Tongue (tissue), 2 donors: Measurements from ENCODE around the gene PRR35. TPM values are rescaled to one million over a fixed set of nuclear protein-coding genes. Genes with fewer than 3 reads are reported as not detected.
A peak's percentile ranks its signal among the peaks of the same experiment; 100 is the strongest.

Experiments
- DNase-seq: peaks from one replicate; pipeline ENCODE4 v3.0.0-alpha.2; 2015
- total RNA-seq: library from RNA; depleted of rRNA; stranded (reverse); fragments of >200 nt; gene quantifications from one replicate; pipeline ENCODE4 v1.2.3, GENCODE V29; 2014

Gene PRR35
- not detected for total RNA-seq

DNA sequence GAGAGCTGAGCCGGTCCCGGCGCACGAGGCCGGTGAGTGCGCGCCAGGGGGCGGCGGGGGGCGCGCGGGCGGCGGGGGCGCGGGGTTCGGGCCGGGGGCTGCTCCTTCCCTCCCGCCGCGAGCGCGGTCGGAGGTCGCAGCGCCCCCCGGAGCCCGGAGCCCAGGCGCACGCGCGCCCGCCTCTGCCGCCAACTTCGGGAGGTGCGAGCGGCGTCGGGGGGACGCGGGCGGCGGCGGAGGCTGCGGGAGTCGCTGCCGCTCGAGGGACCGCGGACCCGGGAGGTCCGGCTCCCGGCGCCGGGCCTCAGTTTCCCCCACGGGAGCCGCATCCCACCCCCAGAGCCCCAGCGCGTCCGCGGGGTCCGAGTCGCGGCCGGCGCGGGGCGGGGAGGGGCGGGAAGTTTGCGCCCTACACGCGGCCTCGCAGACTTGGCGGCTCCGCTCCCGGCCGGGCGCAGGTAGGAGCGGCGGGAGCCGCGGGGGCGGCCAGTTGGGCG is at the start of gene PRR35:
TSS of gene PRR35 (plus strand) at position 191 of the 497 bp plus-strand sequence. CDS start 2,901 bp downstream, outside the sequence.
- DNase-seq: no peak

DNA sequence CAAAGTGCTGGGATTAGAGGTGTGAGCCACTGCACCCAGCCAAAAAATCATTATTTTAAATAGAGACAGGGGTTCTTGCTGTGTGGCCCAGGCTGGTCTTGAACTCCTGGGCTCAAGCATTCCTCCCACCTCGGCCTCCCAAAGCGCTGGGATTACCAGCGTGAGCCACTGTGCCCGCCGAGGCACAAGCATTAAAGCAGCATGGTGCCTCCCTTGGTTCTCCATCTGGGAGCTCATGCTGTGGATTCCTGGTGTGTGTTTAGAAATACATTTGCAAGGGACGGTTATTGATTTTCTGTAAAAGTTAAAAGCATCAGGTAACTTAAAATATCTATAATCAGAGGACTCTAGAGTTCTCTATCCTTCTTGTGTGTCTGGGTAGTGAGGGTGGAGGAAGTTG is 47.4 kb upstream of the PRR35 start:
- no peak for DNase-seq

DNA sequence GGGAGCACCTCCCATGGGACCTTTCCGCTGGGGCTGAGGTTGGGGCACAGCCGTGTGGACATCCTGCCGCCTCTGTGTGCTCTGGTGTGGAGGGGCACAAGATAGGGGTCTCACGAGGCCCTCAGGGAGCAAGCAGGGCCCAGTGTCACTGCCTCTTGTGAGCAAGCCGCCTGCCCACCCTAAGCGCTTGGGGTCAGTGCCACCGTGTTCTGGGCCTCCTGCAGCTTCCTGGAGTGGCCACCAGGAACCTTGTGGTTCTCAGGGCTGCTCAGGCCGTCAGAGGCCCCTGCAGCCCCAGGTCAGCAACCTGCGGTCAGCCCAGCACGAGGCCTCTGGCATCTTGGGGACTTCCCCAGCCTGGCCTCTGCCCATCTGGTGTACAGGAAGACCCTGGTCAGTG is 46.2 kb upstream of the PRR35 start:
- no peak for DNase-seq

DNA sequence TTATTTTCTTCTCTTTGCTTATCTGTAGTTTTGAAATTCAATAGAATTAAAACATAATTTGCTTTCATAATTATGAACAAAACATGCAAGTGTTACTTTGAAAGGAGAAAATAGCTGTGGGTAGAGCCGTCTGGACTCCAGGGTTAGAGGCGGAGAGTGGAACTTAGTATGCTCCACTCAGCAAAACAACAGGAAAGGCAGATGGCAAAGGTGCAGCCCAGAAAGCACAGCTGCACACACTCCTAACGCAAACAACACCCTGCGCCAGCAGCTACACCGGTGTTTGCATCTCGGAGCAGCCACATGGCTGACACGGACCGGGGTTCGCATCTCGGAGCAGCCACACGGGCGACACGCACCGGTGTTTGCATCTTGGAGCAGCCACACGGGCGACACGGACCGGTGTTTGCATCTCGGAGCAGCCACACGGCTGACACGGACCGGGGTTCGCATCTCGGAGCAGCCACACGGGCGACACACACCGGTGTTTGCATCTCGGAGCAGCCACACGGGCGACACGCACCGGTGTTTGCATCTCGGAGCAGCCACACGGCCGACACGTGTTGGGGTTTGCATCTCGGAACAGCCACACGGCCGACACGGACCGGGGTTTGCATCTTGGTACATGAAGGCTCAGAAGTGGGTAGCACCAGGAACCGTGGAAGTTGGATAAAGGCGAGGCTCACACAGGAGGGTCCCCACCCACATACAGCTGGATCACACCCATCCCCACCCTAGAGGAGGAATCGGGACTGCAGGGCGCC is 44.8 kb upstream of the PRR35 start:
- DNase-seq: no peak

DNA sequence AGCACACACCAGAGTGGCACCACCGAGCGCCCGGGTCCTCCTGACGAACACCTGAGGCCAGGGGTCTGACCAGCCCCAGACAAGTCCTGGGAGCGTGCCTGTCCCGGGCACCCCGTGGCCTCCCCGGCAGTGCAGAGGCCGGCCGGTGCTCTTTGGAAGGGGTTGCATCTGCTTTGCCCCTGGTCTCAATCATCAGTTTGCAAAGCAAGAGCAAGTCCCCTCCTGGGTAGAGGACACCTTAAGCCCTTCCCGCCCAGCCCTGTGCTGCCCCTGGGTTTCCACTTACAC is 44.3 kb upstream of the PRR35 start:
- DNase-seq: no peak

DNA sequence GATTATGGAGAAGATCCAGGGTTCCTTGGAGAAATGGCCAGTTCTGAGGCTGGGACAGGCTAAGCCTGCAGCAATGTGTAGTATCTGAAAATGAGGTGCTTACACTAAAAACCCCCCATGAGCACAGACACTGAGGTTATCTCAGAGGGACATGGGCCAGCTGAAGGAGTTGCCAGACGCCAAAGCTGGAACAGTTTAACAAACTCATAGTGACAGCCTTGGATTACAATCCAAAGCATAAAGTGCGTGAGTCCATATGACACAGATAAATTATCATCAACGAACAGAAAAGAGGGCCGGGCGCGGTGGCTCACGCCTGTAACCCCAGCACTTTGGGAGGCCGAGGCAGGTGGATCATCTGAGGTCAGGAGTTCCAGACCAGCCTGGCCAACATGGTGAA is 43.9 kb upstream of the PRR35 start:
- no peak for DNase-seq

DNA sequence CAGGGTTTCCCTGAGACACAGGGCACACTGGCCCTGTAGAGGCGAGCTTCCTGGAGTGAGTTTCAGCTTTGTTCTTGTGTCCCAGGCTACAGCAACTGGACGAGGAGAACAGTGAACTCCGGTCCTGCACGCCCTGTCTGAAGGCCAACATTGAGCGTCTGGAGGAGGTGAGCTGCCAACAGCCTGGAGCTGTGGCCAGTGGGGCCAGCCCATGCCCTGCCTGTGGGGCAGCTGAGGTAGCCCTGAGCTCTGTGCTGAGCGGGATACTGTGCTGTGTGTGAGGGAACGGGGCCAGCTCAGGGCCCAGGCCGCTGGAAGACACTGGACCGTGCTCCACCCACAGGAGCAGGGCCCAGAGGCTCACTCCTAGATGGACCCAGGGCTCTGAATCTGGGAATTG is 41.3 kb upstream of the PRR35 start:
- no peak for DNase-seq

DNA sequence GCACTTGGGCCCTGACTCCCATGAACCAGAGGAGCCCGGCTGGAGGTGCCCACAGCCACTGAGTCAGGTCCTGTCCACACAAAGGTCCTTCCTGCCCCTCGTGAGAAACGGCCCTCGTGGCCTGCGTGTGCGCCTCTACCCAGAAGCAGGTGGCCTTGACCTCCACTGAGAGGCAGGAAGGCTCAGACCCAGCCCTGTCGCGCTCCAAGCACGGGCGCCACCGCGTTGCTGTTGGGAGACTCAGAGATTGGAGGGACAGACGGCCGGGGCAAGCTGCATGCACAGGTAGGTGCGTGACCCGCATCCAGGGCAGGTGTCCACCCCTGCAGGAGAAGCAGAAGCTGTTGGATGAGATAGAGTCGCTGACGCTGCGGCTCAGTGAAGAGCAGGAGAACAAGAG is 40.8 kb upstream of the PRR35 start:
- no peak for DNase-seq

DNA sequence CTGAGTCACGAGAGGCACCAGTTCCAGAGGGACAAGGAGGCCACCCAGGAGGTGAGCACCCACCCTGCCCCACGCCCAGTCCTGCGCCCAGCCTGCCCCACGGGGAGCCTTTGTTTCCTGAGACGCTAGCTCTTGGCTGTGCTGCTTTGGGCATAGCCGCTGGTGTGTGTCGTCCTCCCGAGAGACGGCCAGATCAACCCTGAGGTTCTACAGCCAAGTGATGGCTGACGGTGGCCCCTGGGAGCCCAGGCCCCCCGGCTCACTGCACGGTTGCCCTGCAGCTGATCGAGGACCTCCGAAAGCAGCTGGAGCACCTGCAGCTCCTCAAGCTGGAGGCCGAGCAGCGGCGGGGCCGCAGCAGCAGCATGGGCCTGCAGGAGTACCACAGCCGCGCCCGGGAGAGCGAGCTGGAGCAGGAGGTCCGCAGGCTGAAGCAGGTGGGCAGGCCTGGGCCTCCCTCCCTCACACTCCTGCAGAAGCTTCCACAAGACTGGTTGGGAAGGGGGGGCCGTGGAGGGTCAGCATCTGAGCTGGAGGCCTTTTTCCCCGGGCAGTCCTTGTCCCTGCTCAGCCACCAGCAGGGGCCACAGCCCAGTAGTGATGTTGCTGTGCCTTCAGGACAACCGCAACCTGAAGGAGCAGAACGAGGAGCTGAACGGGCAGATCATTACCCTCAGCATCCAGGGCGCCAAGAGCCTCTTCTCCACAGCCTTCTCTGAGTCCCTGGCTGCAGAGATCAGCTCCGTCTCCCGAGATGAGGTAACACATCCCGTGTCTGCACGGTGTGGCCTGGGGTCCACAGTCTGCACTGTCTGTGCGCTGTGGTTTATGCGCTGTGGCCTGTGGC is 40.1 kb upstream of the PRR35 start:
- DNase-seq: no peak

DNA sequence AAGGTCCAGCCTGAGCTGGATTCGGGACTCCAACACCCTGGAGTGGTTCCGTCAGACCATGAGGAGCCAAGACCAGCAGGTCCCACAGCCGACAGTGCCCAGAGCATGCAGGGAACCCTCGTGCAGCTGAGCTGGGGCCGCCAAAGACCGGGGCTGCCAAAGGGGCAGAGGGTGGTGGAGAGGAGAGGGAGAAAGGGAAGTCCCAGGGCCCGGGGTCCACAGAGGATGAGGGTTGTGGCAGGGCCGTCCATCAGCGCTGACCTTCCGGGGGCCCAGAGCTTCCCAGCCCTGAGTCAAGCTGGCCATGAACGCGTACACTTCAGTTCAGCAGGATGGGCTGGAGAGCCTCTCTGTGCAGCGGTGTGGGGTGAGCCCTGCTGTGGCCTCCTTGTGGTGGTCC is 39.3 kb upstream of the PRR35 start:
- no peak for DNase-seq

DNA sequence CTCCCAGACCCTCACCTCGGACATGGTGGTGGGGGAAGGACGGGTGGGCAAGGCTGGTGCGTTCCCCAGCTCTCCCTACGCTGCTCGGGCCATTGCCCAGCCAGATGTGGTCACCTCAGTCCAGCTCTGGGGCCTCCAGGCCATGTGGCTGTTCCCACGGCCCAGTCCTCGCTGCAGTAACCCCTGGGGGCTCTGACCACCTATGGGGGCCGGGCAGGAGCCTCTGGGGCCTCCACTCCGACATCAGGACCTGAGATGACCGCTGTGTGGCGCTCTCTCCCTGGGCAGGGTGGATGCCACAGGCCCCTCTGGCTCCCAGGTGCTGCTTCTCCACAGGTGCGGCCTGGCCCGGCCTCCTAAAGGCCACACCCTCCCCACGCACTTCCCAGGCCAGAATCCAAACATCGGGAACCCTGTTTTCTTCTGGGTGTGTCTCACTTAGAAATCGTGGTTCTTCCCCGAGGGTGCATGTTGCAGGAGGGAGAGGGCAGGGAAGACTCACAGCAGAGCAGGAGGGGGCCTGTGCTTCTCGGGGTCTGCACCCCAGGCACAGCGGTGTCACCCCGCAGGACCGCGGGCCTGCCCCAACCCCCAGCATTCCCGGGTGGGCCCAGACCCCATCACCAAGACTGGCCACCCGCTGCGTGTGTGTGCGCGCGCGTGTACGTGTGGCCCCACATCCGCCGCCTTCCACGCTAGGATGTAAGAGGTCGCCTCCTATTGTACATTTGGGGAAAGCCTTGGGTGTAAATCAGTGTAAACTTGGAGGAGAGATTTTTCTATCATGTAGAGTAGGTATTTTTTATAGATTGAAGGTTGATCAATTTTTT is 38.6 kb upstream of the PRR35 start:
- no peak for DNase-seq

DNA sequence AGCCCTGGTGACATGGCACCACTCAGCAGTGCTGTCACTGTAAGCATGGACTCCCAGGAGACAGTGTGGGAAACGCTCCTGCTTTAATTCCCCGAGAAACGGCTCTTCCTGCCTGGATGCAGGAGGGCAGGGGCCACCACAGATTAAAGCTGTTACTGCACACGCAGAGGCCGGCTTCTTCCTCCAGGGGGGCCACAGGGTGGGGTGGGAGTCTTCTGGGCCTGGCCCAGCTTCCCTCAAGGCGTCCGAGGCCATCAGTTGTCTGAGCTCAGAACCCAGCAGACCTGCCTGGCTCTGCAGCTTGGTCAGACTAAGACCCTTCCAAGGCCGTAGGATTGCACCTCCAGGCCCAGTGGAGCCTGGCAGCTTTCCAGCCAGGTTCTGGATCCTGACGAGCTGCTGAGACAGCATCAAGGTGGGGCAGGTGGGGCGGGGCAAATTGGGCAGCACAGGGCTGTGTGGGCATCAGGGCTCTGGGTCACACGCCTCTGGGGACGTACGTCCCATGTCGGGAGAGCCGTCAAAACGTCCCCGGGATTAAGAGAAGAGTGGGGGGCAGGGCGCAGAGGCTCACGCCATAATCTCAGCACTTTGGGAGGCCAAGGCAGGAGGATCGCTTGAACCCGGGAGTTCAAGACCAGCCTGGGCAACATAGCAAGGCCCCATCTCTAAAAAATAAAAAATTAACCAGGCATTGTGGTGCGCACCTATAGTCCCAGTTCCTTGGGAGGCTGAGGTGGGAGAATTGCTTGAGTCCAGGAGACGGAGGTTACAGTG is 37.7 kb upstream of the PRR35 start:
- no peak for DNase-seq

DNA sequence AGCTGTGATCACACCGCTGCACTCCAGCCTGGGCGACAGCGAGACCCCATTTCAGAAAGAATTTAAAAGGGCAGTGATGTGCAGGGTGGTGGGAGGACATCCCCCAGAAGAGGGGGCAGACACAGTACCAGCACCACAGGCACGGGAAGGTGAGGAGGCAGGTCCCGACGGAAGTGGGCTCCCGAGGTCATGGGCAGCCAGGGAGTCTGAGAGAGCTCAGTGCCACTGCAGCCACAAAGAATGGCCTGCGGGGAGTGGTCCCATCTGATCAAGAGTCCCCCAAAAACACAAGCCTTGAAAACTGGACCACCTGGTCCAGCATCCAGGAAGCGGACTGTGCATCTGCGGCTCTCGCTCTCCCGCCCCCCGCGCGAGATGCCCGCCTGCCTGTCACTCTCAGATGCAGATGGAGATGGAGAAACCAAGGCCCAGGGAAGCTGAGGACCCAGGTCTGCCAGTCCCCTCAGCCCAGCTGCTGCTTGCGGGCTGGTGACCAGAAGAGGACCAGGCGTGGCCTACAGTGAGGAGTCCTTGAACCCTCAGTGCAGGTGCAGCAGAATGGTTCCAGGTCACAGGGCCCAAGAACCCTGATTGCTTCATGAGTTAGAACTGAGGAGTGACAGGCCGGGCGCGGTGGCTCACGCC is 37.0 kb upstream of the PRR35 start:
- DNase-seq: no peak

DNA sequence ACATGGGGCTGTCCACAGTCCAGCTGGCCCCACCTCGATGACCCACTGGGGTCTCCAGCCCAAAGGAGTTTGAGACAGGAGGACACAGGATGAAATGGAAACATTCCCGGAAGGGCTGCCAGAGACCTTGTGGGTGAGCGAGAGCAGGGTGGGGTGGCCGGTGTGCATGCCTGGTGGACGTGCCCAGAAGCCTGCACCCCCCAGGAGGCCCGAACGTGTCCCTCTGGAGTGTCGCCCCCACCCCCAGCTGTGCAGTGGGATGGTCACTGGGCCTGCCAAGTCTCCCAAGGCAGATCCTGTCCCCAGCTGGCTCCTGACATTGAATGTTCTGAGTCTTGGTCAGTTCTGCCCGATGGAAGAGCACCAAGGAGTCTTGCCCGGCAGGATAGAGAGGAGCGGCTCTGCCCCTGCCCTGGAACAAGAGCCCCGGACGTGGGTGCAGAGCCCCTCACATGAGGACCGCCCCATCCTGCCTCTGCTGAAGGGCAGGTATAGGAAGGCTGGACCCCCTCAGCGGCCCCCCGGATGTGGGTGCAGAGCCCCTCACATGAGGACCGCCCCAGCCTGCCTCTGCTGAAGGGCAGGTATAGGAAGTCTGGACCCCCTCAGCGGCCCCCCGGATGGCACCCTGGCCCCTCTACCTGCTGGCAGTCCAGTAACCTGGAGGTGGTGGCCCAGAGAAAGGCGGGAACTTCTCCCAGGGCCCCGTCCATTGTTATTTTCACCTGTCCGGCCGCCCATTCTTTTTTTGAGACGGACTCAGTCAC is 35.7 kb upstream of the PRR35 start:
- no peak for DNase-seq

DNA sequence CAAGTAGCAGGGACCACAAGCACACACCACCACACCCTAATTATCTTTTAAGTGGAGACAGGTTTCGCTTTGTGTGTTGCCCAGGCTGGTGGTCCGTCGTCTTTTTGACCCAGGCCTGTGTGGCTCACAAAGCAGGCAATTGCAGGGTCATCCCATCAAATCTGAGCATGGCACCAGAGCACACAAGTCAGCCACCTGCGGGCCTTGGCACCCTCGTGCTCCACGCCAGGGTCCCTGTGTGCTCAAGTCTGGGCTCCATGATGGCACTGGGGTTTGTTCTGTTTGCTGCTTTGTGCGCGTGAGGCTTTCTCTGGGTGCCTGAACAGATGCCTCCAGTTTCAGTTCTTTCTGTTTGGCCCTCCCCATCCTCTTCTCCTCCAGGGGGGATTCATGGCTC is 35.1 kb upstream of the PRR35 start:
- DNase-seq: no peak

DNA sequence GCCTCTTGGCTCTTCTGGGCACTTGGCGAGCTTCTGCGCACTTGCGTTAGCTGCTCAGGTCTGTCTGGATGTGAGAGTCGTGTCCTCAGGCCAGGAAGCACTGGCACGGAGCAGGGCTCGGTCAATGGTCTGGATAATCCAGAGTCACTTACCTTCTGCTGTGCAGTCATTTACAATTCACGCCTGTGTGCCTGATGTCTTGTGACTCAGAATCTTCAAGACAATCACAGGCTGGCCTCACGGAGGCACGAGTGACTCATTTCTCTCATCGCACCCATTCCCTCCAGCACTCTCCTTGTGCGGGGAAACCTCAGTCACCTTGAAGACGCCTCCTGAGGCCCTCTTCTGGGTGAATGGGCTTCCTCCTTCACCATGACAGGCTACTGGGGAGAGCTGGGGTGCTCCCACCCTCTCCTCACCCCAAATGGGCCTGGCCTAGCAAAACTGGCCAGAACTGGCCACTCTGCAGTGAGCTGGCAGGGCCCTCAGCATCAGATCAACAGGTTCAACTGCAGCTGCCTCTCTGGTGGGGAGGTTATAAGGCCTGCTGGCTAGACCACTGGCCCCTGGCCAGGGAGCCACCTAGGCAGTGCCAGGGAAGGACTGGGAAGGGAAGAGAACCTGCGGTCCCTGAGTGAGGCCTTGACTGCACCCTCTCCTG is 34.5 kb upstream of the PRR35 start:
- DNase-seq: no peak

DNA sequence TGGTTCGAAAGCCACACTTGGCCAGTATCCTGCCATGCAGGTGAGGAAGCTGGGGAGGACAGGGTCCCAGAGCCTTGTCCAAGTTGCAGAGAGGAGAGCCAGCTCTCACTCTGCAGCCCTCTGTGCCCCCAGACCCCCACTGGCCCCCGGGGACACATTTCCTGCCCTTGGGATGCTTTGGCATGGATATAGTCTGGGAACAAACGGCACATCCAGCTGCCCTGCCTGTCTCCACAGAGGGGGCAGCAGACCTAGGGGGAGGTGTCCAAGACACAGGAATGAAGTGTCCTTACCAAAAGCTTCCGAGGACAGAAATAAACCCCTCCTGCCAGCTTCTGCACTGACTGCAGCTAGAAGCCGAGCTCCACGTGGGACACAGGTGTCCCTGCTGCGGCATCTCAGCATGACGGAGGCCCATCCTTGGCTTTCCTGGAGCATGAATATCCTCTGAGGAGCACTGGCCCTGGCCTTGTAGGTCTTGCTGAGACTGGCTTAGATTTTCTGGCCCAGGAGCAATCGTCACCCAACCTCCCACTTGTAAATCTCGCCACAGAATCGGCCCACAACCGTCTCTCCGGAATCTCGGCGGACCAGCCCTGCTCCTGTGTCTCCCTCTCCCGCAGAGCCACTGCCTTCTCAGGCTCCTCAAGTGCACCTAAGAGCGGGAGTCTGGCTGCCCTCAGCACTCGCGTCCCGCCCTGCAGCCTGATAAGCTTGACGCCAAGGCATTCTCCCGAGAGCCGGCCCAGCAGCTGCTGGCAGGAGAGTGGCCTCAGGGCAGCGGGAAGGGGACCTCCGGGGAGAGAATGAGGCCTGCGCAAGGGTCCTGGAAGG is 33.8 kb upstream of the PRR35 start:
- DNase-seq: peak; percentile 77

DNA sequence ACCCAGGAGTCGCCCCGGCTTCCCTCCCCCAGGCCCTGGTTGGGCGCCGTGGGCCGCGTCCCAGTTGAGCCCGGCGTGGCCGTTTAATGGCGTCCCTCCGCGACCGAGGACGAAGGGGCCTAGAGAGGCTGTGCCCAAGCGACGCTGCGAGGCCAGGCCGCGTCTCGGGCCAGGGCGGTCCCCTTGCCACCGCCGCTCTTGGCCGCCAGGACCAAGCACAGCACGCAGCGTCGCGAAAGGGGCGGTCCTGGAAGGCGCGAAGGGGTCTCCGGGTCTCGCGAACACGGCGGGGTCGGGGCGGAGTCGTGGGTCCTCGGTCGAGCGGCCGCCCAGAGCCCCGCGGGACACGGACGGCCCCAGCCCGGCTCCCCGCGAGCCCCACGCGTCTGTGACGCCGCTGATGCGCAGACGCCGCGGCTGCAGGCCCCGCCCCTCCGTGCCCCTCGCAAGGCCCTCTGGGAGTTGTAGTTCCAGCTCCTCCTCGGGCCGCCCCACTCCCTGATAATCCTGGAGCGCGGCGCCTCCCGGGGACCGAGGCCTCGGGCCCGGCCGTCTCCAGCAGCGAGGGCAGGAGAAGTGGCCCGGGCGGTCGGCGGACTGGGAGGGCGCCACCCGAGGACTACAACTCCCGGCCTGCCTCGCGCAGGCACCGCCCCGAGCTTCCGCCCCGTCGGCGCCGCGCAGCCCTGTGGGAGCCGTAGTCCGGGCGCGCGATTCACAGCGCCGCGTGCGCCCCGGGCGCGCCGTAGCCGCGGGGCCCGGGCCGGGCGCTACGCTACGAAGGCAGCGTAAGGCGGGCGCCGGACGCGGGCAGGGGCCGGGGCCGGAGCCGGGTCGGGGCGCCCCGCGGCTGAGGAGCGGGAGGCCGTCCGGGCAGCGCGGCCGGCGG is 32.9 kb upstream of the PRR35 start, which contains the start of gene CAPN15:
TSS of gene CAPN15 (plus strand) at position 698 of the 889 bp plus-strand sequence. CDS start 19,127 bp downstream, outside the sequence.
- DNase-seq: peak; percentile 95
